NCI-H2227 (cell line): ENCODE data around the gene SFXN3.
A peak's percentile ranks its signal among the peaks of the same experiment; 100 is the strongest.
"Not testable (repeated sequence)": the region's sequence is repeated elsewhere in the genome, so short reads cannot be mapped to it uniquely, and the experiment has no call there.

Experiments used
- DNase-seq: peaks from one replicate; lab custom pipeline; 2025; ENCODE audit not compliant: unreplicated experiment; lab: John Stamatoyannopoulos, UW

The SFXN3 gene

DNA sequence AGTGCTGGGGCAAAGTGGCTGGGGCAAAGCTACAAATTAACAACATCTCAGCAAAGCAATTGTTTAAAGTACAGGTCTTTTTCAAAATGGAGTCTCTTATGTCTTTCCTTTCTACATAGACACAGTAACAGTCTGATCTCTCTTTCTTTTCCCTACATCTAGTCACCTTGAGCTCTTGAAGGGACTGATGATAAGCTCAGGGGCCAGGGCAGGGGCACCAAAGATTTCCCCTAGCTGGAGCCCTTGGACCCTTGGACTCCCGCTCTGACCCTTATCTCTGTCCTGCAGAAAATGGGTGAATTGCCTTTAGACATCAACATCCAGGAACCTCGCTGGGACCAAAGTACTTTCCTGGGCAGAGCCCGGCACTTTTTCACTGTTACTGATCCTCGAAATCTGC lies 3.4 kb downstream of the SFXN3 start:
- DNase-seq = not testable (repeated sequence)

DNA sequence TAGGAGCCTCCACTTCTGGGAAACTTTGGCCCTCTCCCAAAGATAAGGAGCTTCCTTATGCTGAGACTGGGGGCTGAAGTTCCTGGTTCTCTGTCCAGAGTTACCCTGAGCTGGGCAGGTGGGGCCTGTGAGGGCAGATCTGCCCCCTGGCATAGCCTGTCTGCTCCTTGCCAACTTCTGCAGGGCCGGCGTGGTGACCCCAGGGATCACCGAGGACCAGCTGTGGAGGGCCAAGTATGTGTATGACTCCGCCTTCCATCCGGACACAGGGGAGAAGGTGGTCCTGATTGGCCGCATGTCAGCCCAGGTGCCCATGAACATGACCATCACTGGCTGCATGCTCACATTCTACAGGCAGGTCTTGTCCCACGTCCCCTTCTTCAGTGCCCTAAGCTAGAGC lies 4.3 kb downstream of the SFXN3 start:
- DNase-seq = no peak

DNA sequence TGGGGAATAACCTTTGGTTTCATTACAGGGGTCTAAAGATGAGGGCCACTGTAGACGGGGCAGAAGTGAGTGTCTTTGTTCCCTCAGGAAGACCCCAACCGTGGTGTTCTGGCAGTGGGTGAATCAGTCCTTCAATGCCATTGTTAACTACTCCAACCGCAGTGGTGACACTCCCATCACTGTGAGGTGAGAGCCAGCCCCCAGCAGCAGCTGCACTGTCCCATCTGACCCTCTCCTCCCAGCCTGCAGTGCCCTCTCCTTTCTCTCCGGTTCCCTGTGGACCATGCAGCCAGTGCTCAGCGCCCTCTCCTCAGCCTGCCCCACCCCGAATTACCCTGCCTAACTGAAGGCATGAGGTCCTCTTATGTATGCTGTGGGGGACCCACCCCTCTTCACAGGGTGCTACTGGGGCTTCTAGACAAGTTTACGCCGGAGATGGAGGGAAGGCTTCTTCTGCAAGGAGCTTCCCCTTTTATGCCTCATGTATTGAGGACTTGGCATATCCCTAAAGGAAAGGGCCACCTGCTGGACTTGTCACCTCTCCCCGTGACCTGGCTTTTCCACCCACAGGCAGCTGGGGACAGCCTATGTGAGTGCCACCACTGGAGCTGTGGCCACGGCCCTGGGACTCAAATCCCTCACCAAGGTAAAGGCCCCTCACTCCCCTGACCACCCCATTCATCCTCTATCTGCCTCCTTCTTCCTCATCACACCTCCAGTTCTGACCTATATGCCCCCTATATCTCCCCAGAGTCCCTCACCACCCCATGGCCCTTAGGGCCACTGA lies 5.1 kb downstream of the SFXN3 start:
- no peak for DNase-seq

DNA sequence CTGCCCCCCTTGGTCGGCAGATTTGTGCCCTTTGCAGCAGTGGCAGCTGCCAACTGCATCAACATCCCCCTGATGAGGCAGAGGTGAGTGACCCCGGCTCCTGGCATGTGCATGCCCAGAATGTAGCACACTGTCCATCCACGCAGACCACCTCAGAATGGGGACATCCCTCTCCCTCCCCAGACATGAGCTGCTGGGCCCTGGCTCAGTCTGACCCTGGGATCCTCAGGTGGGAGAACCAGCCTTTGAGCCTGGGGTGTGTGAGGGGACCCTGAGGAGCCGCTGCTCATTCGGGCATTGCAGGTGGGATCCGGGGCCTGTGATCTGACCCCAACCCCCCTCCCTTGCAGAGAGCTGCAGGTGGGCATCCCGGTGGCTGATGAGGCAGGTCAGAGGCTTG lies 5.7 kb downstream of the SFXN3 start:
- DNase-seq = no peak

GRCh38 chr10:101038484-101038883 lies 7.5 kb downstream of the SFXN3 start:
- DNase-seq = no peak

DNA sequence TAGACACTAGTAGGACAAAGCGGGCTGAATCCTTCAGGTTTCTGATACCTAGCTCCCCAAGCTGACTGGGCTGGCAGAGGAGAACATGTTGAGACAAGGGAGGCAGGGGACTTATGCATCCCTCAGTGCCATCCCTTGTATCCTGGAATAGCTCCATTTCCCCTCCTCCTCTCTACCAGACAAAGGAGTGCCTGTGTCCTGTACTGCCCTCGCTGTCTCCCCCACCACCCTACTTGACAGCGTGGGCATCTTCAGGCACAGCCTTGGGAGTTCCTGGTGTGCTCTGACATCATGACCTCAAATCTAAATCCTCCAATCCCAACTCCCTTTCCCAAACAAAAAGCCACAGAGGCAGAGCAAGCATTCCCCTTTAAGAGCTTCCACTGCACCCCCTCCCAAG lies 9.0 kb downstream of the SFXN3 start:
- no peak for DNase-seq

DNA sequence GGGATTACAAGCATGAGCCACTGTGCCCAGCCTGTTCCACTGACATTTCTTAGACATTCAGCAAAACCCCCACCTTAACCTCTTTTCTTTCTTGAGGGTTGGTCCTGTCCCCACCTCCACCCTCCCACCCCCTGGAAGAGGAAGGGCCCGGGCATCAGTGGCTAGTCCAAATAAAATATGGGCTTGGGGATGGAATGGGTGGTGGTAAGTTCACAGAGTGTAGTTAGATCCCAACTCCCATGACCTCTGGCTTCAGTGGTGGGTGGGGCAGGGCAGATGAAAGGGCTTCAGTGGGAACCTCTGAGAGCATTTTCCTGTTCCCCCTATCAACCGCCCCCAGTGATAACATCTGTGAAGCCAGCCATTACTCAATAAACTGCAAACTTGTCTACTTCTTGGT lies 9.8 kb downstream of the SFXN3 start:
- DNase-seq = no peak

DNA sequence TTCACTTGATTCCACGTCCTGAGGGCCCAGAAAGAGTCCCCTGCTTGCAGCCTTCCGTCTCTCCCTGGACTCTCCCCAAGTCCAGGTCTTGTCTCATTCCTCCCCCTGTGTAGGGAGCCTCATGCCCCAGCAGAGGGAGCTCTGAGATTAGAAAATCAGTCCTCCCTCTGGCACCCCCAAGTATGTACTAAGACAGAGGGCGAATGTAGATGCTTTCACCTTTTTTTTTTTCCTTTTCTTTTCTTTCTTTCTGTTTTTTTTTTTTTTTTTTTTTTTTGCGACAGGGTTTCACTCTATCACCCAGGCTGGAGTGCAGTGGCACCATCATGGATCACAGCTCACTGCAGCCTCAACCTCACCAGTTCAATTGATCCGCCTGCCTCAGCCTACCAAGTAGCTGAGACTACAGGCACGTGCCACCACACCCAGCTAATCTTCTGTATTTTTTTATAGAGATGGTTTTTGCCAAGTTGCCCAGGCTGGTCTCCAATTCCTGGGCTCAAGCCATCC lies 10.3 kb downstream of the SFXN3 start:
- peak; percentile 83 for DNase-seq

- DNase-seq = no peak
Measured at GRCh38 chr10:101042118-101042517, 11.1 kb downstream of the SFXN3 start.

GRCh38 chr10:101042667-101043362 lies 11.8 kb downstream of the SFXN3 start:
- DNase-seq = peak; percentile 93

- no peak for DNase-seq
Measured at GRCh38 chr10:101043363-101043707, 12.3 kb downstream of the SFXN3 start.

DNA sequence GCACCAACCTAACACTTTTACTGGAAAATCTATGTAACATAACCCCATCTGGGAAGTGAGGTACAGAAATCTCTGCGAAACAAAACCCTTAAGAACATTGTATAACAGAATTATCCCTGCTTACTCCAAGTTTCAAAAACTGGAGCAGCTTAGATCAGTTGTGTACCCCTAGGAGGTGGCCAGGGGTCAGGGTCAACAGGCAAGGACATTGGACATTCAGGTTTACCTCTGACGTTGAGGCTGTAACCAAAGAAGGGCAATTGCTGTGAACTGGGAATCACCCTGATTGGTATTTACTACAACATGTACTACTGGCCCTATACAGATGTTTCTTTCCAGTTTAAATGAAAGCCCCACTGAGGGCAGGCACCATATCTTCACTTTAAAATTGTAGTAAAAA lies 13.1 kb downstream of the SFXN3 start:
- no peak for DNase-seq

DNA sequence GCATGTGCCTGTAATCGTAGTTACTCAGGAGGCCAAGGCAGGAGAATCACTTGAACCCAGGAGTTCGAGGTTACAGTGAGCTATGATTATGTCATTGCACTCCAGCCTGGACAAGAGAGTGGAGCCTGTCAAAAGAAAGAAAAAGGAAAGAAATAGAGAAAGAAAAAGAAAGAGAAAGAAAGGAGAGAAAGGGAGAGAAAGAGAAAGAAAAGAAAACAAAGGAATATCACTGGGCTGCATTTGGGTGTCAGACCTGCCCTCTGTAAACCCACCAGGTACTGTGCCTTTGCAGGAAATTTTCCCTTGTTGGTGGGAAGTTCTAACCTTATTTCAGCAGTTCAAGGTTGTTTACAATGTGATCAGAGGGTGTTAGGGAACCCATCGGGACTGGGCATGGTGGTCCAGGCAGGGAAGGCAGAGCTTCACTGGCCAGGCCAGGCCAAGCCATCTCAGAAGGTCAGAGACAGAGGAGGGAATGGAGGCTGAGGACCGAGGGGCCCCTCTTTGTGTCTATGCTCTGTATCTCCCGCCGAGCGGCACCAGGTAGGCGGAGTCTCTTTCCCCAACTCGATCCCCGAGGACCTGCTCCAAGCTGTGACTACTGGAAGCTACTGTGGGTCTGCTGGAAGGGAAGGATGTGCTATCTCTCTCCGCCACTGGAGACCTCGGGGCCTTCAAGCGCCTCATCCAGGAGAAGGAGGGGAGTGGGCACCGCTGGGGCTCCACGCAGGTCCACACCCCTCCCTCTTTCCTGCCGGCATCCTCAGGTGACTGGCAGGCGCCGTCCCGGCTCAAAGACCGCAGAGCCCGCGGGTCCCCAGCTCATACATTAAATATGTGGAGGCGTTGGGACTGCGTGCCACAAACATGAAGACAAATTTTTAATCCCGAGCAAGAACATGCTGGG lies 15.6 kb downstream of the SFXN3 start:
- DNase-seq = peak; percentile 34

DNA sequence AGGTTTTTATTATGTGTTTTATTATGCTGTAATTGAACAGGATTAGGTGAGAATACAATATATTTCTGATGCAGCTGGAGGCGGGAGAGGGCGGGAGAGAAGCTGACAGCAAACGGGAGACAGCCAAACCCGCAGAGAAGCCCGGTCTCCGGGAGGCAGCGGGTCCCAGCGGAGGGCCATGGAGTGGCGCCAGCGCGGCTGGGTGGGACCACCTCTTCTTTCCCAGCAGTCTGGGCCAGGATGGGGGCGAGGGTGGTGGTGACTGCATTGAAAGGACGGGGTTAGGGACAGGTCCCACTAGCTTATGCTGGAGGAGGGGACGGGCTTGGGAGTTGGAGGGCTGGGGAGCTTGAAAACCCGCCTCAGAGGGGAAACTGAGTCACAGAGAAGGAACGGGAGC lies 16.2 kb downstream of the SFXN3 start:
- no peak for DNase-seq

GRCh38 chr10:101047961-101048892 lies 17.2 kb downstream of the SFXN3 start:
- DNase-seq = peak; percentile 55

DNA sequence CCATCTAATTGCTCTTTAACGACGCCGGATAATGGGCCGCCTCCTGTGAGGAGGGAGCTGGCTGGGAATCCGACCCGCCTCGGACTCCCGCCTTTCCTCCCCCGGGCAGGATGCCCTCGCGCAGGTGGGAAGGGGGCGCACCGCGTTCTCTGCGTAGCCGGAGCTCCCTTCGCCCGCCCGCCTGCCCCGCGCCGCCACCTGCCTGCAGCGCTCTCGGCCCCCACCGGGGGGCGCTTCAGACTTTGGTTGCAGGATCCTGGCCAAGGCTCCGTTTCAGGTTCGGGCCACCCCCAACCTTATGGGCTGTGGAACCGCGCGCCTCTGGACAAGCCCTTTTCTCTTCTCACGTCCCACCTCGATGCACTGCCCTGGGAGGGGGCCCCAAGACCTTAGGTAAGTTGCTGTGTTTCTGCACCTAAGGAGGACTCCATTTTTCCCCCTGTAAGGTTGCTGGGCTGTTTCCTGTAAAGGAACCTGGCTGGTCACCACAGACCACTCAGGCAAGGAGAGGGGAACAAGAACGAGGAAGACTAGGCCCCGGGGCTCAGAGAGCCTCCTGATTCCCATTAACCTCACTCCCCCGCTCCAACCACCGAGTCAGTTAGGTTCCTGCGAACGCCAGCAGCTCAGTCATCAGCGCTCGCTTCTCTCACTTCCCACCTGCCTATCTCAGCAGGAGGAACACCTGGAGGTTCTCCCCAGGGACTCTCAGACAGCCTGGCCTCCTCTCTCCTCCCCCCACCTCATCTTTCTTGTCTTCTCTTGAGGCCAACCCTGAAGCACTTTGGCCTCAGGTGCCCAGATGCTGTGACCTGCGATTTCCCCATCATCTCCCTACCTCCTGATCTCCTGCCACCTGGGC lies 19.4 kb downstream of the SFXN3 start:
- peak; percentile 73 for DNase-seq

DNA sequence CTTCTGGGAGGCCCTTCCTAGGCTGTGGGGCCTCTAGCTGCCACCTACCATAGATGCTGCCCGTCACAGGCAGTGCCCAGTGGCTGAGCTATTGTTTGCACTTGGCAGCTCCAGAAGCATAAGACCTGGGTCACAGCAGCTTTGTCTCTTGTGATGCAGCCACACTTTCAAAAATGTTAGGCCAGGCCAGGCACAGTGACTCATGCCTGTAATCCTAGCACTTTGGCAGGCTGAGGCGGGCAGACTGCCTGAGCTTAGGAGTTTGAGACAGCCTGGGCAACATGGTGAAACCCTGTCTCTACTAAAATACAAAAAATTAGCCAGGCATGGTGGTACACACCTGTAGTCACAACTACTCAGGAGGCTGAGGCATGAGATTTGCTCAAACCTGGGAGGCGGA lies 21.3 kb downstream of the SFXN3 start:
- DNase-seq = no peak

GRCh38 chr10:101053516-101053915 lies 22.5 kb downstream of the SFXN3 start:
- no peak for DNase-seq

DNA sequence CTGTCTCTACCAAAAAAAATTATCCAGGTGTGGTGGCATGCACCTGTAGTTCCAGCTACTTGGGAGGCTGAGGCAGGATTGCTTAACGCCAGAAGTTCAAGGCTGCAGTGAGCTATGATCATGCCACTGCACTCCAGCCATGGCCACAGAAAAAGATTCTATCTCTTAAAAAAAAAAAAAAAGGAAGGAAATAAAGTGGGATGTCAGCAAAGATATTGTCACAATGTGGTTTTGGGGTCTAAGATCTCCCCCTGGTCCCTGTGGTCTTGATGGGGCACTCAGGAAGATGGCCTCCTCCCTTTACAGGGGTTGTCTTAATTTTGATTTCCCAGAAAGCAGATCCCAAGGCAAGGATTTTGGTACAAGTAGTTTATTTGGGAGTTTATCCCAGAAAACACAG lies 23.3 kb downstream of the SFXN3 start:
- DNase-seq = no peak
